GM18858 (cell line): ENCODE data around the gene NACC2.
"Not testable (repeated sequence)": the region's sequence is repeated elsewhere in the genome, so short reads cannot be mapped to it uniquely, and the experiment has no call there.

Source experiments
- ATAC-seq: cut with Tn5 transposase; IDR thresholded peaks from one replicate; pipeline ENCODE4 v1.9.1; 2021; ENCODE audit not compliant: unreplicated experiment

NACC2 gene

DNA sequence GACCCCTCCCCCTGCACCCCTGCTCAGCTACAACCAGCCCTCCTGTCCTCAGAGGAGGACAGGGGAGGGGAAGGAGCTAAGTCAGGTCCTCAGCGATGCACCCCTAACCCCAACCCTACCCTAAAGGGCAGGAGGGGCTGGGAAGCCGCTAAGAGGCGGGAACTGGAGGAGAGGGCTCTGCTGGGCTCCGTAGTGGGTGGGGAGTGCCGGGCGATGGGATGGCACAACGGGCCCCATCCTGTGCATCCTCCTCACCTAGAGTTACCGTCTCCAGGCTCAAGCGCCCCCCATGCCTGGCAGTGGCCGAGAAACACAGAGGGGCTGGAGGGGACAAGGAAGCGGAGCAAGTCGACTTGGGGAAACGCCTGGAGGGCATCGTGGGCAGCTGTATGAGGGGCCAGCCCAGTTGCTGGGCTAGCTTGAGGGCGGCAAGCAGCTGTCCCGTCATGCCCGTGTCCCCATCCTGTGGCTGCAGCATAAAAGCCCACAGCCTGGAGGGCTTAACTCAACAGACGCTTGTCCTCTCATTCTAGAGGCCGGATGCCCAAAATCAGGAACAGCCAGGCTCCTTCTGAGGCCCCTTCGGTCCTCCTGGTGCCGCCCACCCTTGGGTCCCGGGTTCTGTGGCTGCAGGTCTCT lies 110.9 kb downstream of the NACC2 start:
- no peak for ATAC-seq

DNA sequence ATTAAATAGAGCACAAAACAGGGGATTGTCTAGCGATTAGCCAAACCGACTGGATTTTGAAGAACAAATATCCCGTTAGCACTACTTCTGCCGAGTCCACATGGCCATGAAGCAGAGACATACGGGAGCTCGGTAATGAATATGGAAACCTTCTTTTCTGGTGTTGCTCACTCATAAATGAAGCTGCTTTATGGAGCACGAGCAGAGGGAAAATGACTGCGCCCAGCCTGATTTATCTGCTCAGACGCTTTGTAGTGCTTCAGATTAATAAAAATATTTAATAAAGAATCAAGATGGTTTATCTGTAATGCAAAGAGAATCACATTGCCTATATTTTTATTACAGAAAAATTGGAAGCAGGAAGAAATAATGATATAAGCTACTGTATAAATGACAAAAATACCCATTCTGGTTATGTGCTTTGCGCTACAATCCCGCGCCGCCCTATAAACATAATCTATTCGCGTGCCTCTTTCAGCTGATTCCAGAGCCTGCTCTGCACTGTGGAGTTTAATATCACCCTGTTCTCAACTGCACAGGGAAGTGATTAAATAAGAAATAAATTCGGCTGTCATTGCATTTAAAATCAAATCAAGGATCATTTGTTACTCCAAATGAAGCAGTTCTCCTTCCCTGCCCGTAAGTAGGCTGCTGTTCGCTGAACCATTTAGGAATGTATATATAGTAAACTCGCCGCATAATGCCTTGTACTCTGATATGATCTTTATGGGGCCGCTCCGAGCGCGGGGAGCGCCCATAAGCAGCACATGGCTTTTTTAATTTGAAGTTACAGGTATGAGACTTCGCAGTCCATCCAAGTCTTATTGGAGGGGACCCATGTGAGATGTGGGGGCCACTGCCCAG lies 111.6 kb downstream of the NACC2 start:
- no peak for ATAC-seq

DNA sequence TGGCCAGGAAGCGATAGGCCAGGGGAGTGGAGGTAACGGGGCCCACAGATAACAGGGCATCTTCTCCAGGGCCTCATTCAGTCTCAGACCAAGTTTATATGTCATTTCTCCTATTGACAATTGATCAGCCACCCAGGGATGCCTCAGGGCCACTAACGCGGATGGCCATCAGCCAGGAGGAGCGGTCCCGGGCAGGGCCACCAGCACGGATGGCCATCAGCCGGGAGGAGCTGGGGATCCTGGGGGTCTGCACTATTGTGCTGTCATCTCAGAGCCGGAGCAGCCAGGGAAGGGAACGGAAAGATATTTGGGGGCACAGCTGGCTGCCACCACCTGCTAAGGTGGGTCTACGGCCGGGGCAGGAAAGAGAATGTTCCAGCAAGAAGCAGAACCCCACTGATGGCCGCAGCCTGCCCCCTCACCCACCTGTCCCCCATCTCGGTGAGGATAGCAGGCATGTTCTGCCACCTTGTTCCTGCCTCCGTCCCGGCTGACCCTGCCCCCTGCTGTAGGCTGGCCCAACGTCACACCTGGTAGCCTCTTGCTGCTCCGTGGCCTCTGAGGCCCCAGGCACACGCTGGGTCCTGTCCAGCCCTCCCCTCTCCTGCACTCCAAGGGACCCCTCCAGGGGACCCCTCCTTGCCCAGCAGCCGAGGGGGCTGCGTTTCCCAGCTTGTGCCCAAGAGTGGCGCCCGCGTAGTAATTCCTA lies 112.4 kb downstream of the NACC2 start:
- ATAC-seq: no peak

DNA sequence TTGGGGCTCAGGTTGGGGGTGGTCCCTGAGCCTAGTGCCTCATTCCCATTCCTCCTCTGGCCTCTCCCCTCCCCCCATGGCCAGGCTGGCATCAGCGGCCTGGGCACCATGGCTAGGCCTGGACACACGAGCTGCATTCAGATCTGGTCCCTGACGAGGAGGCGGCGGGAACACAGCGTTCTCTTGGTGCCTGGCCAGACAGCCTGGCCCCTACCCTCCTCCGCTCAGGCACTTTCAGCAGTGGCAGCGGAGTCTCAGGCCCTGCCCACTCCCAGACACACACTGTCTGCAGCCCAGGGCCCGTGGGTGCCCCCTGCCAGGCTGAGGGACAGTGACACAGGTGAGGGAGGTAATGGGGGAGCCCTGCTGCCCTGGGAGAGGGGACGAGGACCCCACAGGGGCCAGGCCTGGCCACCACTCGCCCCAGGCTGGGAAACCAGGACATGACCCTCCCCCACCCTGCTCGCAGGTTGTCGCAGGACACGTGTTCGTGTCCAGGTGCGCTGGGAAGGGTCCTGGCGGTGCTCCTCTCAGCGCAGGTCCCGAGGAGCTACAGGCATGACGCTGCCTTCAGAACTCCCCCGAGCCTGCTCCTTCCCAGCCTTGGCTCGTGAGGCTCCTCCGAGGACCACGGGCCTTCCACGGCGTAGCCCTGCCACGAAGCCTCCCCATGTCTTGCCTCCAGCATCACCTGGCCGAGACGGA lies 114.0 kb downstream of the NACC2 start:
- no peak for ATAC-seq

DNA sequence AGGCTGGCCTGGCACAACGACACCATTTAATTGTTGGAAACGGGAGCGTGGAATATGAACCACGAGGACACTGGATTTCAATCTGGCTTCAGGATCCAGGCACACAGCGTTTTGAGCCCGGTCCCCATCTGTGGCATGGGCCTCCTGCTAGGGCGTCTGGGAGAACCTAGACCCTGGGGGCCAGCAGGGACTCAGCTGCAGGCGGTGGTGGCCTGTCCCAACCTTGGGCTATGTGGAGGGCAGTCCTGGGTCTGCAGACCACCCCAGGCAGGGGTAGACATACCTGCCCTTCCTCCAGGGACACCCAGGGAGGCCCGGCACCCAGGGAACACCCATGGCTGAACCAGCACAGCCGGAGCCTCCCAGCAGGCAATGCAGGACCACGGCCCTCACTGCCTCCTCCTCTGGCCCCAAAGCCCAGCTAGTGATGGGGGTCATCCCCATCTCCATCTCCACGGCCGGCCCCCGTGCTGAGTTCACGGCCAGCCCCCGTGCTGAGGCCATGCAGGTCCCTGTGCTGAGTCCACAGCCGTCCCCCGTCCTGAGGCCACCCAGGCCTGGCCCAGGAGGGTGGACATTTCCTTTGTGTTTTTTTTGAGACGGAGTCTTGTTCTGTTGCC lies 115.4 kb downstream of the NACC2 start:
- ATAC-seq: no peak

DNA sequence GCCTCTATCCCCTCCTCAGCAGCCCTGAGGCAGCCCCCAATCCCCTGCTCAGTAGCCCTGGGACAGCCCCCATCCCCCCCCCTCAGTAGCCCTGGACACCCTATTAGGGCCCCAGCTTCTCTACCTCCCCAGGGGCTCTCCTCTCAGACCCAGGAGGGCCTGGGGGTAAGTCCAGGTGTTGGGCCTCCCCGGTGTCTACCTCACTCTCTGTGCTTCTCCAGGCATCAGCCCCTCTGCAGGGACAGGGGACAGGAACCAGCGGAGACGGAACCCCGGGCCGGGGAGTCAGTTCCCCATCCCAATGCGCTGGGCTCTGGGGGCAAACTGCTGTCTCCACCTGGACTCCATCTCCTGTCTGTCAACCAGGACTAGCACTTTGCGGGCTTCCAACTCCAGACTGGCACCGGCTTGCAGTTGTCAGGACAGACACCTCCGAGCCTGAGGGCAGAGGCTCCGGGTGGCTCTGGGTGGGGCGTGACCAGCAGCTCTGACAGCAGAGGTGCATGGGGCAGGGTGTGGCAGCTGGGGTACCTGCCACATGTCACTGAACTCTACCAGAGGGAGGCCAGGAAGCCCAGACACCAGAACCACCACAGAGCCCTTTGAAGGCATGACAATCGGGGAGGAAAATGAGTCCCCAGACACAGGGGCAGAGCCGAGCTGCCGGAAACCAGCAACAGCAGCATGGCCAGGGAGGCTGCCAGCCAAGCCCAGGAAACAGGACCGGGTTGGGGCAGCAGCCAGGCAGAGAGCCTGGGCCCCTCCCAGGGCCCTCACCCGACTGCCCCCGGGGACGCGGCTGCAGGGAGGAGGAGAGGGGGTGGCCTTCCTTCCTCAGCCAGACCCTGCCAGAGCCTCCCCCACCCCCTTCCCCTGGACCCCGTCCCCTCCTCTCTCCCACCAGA lies 116.2 kb downstream of the NACC2 start:
- no peak for ATAC-seq

DNA sequence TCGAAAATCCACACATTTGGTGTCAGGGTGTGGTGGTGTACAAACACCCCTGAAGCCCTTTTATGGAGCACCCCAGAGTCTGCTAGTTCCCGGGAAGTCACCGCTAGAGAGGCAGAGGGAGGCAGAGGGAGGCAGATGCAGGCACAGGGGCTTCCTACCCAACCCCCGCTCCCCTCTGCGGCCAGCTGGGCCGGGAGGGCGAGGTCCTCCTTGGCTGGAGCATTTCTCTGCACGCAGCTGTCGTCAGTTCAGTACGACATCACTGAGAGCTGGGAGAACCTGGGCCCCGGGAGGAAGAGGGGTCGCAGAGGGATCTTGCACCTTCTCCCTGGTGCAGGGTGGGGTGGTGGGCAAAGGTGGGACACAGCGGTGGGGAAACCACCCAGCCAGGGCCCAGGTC lies 118.1 kb downstream of the NACC2 start:
- no peak for ATAC-seq

DNA sequence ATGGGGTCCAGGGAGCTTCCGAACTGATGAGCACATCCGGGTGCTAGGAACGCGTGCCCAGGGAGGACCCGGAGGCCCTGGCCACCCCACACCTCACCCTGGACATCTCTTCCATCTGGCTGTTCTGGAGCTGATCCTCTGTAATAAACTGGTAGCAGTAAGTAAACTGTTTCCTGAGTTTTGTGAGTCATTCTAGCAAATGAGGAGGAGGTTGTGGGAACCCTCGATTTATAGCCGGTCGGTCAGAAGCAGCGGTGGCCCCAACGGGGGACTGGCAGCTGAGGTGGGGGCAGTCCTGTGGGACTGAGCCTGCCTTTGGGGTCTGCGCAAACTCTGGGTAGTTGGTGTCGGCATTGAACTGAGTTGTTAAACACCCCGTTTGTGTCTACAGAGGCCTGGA lies 118.6 kb downstream of the NACC2 start:
- no peak for ATAC-seq

DNA sequence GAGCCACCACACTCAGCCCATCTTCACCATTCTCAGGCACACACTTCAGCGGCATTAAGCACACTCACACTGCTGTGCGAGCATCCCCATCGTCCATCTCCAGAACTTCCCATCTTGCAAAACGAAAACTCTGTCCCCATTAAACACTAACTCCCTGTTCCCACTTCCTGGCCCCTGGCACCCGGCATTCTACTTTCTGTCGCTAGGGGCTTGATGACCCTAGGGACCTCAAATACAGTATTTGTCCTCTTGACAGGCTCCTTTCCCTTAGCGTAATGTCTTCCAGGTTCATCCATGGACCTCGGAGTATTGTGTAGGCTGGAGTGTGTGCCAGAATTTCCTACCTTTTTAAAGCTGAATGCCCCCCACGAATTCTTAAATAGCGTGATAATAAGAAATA lies 119.3 kb downstream of the NACC2 start:
- ATAC-seq: no peak

DNA sequence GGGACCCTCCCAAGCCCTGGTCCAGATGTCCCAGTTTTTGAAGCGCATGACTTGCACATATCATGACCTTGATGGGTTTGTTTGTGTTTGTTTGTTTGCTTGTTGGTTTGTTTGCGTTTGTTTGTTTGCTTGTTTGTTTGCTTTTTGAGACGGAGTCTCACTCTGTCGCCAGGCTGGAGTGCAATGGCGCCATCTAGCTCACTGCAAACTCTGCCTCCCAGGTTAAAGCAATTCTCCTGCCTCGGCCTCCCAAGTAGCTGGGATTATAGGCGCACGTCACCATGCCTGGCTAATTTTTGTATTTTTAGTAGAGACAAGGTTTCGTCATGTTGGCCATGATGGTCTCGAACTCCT lies 120.9 kb downstream of the NACC2 start:
- no peak for ATAC-seq

DNA sequence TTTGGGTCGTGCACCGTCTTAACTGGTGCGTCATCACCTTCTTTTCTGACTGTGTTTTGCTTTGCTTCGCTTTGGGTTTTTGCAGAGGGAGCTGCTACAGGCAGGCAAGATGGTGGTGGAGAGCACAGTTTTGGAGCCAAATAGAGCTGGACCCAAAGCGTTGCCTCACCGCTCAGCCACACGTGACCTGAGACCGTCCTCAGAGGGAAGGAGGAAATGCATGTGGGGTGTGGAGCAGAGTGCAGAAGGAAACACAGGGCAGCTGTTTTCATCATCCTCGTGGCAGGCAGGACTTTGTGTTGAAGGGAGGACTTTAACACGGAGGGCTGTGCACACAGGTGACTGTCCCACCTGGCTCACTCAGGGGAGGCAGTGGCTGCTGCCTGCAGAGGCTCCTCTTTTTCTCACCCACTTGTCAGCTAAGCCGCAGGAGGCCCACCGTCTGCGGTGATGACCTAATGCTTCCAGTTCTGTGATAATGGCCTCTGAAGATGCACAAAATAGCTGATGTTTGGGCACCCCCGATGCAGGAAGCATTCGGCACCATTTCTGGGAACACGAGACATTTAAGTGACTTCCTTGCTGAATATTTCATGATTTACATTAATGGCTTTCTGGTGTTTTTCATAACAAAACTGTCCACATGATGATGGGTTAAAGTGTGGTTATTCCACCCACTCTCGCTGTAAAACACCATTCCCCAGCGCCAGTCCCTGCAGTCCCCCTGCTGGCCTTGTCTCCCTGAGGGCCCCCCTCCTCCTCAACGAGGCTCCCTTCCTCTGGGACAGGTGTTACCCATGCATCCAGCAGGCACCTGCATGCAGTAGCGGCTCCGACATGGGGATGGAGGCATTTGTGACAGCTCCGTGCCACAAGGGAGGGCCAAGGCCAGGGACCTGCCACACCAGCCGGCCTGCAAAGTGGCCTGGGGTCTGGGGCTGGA lies 121.5 kb downstream of the NACC2 start:
- ATAC-seq: no peak

DNA sequence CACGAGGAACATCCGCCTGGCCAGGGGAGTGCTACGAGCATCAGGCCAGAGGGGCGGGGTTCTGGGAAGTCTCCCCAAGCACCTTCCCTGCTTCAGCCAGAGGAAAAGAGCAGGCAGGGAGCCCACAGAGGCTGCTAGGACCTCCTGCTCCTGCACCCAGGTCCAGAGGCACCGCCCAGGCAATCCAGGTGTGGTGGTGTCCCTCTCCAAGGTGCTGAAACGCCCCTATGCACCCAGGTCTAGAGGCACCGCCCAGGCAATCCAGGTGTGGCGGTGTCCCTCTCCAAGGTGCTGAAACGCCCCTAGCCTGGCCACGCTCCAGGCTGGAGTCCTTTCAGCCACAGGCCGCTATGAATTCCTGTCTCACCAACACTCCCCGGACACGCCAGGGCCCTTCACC lies 123.2 kb downstream of the NACC2 start:
- ATAC-seq: no peak

DNA sequence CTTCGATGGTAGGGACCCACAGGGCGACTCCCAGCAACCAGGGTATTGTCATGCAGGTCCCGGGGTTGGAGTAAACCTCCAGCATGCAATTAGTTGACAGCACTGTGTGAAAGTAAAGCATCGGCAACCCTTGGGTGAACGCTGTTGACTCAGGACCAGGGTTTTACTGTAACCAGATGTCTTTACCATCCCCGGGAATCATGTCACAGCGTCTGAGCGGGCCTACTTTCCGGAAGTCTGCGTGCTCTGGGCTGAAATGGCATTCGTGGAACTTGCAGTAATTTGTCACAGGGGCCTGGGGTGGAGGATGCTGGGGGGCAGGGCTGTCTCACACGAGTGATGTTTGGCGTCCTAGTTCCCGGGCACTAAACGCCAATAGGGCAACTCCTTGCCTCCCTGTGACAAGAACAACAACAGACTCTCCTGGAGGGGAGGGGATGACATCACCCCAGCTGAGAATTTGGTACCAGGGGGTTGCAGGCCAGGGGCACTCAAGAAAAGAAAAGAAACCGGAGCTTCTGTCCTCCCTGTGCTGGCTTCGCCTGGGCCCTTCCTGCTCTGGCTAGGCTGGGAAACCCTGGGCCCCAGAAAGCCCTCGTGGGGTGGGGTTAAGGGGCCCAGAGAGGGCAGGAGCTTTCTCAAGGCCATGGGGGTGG lies 123.8 kb downstream of the NACC2 start:
- no peak for ATAC-seq

DNA sequence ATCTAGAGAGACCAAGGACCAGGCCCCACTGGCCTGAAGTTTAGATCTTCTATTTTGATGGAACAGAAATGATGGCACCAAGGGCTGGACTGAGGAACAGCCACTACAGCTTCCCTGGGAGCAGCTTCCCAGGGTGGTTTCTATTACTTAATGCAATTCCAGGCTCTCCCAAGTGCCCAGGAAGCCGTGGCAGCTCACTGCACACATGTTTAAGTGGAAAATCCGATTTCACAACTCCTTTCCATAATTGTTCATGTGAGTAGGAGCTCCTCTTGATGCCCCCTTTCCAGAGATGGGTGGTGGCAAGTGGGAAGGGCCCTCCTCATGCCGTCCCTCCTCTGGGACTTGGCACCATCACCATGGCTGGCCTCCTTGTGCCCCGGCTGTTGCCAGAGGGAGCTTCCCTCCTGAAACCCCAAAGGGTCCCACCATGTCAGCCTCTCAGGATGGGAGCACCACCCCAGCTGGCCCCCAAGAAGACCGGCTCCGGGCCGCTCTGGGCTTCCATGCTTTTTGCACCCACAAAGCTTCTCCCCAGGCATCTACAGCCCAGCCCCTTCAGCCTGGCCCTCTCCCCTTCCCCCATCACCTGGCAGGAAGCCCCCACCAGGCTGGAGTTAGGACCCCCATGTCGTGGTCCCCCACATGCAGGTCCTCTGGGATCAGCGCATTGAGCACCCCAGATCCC lies 124.8 kb downstream of the NACC2 start:
- ATAC-seq: no peak

DNA sequence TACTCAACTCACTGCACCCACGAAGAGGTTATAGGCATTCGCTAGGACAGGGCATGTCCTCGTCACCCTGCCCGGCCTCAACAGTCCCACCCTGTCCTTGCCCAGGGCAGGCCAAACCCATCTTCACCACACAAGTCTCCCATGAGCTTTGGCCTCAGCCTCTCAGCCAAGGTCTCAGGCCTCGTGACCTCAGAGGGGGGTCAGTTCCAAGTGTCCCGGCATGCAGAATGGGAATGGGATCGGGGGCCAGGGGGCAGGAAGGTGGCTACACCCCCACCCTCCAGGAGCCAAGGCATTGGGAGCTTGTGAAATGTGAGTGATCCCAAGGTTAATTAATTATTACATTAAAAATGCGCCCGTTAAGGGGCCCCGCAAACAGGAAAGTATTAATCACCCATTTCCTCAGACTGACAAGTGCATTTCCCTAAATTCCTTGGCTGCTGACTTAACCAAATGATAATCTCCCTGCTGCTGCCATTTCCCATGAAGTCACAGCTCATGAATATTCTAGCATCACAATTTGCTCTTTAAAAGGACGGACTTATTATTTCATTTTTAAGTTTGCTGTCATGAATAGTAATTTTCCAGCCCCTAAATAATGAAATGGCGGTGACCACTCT lies 125.9 kb downstream of the NACC2 start:
- ATAC-seq: no peak

DNA sequence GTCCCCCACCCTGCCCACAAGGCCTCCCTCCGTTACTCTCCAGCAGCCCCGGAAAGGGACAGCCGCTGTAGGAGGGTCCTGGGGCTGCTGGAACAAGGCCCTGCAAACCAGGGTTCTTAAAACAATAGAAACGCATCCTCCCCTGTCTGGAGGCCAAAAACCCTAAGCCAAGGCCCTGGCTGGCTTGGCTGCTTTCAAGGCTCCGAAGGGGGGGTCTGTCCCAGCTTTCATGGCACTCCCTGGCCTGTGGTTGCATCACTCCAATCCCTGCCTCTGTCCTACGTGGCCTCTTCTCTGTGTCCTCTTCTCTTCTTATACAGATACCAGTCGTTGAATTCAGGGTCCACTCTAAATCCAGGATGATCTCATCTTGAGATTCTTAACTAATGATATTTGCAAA lies 126.5 kb downstream of the NACC2 start:
- no peak for ATAC-seq

DNA sequence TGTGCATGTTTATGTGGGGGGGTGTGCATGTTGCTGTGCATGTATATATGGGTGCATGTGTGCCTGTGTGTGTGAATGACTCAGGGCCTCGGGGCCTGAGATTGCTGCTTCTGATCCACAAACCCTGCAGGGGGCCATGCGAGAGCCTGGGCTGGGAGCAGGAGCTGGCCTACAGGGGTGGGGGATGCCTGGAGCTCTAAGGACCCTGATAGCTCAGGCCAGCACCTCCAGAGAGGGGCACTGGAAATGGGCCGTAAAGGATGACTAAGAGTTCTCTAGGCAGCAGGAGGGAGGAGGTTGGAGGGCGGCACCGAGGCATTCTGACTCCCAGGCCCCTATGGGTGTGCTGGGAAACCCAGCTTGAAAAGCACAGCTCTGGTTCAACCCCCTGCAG lies 127.0 kb downstream of the NACC2 start:
- no peak for ATAC-seq

DNA sequence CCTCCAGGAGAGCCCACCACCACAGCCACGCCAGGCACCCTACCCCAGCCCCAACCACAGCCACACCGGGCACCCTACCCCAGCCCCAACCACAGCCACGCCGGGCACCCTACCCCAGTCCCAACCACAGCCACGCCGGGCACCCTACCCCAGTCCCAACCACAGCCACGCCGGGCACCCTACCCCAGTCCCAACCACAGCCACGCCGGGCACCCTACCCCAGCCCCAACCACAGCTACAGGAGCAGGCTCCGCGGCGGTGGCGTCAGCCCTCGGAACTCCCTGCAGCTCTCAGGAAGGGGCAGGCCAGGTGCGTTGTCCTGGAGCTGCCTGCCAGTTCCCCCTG lies 128.2 kb downstream of the NACC2 start:
- ATAC-seq: not testable (repeated sequence)
